A549 (cell line): Measurements from ENCODE around the gene C1D. TPM values are rescaled to one million over a fixed set of nuclear protein-coding genes. Genes with fewer than 3 reads are reported as not detected.
A peak's percentile ranks its signal among the peaks of the same experiment; 100 is the strongest.

Experiments used
- ATAC-seq, 2 experiments: fragments of 200-7000 bp in 1 of 2; fragments of >200 bp in 1 of 2; cut with Nextera tagmentation in 1 of 2; cut with Tn5 transposase in 1 of 2; 3 replicates each; pipeline versions ENCODE4 v1.8.0 to v1.9.1; 2018 to 2020; ENCODE audit warnings: mild to moderate bottlenecking in 1 of 2, moderate library complexity in 1 of 2
- CTCF ChIA-PET: fragments of 300-600 bp; sonication (Branson Sonifier 250); formaldehyde crosslinking; extraction: SDS; loops from one replicate; lab custom pipeline; 2021; ENCODE audit warnings: antibody characterized with exemption, inconsistent platforms; lab: Yijun Ruan, JAX
- POLR2A ChIA-PET: fragments of 350-600 bp; formaldehyde crosslinking; extraction: SDS; loops from one replicate; lab custom pipeline; 2021; ENCODE audit warnings: antibody characterized with exemption, inconsistent platforms; lab: Yijun Ruan, JAX
- DNase-seq, 2 experiments: peaks; one replicate each; pipeline versions ENCODE4 v3.0.0 to v3.0.0-alpha.2; 2011 to 2016; ENCODE audit warnings: low read depth in 1 of 2, low spot score in 1 of 2
- FAIRE-seq: peaks from 2 replicates; lab custom pipeline; 2011; peaks lifted over from hg19 to GRCh38; lab: Jason Lieb, UNC
- H3K27ac ChIP-seq, 2 experiments: fragments of >200 bp; sonication (Bioruptor Twin); formaldehyde crosslinking; 3 replicates each; pipeline ENCODE4 v1.5.1; 2016 to 2017
- H3K4me1 ChIP-seq: fragments of >200 bp; sonication (Bioruptor Twin); formaldehyde crosslinking; 3 replicates; pipeline ENCODE4 v1.6.1; 2016
- H3K4me2 ChIP-seq: fragments of >200 bp; sonication (Bioruptor Twin); formaldehyde crosslinking; 3 replicates; pipeline ENCODE4 v1.6.1; 2016
- H3K4me3 ChIP-seq: fragments of >200 bp; sonication (Bioruptor Twin); formaldehyde crosslinking; 3 replicates; pipeline ENCODE4 v1.5.1; 2016
- H3K9me3 ChIP-seq: fragments of >200 bp; sonication (Bioruptor Twin); formaldehyde crosslinking; 3 replicates; pipeline ENCODE4 v1.6.1; 2016
- CBX2 ChIP-seq: fragments of 200-600 bp; sonication (generic); IDR thresholded peaks from 2 replicates; pipeline ENCODE4 v1.6.1; 2016; ENCODE audit warnings: low read depth, mild to moderate bottlenecking, borderline replicate concordance
- CHD2 ChIP-seq: fragments of 150-350 bp; IDR thresholded peaks from 2 replicates; pipeline ENCODE4 v1.6.1; 2014; ENCODE audit warnings: low read length; ENCODE audit not compliant: partially characterized antibody
- CHD4 ChIP-seq: fragments of 200-600 bp; sonication (generic); IDR thresholded peaks from 2 replicates; pipeline ENCODE4 v1.6.1; 2016; ENCODE audit warnings: antibody characterized with exemption, mild to moderate bottlenecking, borderline replicate concordance
- EP300 ChIP-seq, 2 experiments: fragments of >200 bp; sonication (Bioruptor Twin); formaldehyde crosslinking; IDR thresholded peaks; 2 replicates in 1 of 2; 3 replicates in 1 of 2; pipeline ENCODE4 v1.6.1; 2016 to 2017
- FOXS1 ChIP-seq: fragments of 250-450 bp; sonication (Bioruptor Pico); IDR thresholded peaks from 2 replicates; pipeline ENCODE4 v1.5.0; 2020; ENCODE audit warnings: mild to moderate bottlenecking, moderate library complexity
- GATA3 ChIP-seq: IDR thresholded peaks from 2 replicates; pipeline ENCODE4 v1.6.1; 2012; ENCODE audit warnings: borderline replicate concordance
- HES2 ChIP-seq: fragments of >200 bp; sonication (Bioruptor Twin); formaldehyde crosslinking; IDR thresholded peaks from 2 replicates; pipeline ENCODE4 v1.6.1; 2016
- HEYL ChIP-seq: fragments of 250-450 bp; sonication (Bioruptor Pico); IDR thresholded peaks from 2 replicates; pipeline ENCODE4 v1.8.0; 2021; ENCODE audit warnings: mild to moderate bottlenecking, moderate library complexity
- JUN ChIP-seq, 2 experiments: fragments of >200 bp; sonication (Bioruptor Twin); formaldehyde crosslinking; IDR thresholded peaks; 2 replicates in 1 of 2; 3 replicates in 1 of 2; pipeline ENCODE4 v1.6.1; 2016 to 2017
- KDM1A ChIP-seq: fragments of 200-600 bp; sonication (generic); IDR thresholded peaks from 2 replicates; pipeline ENCODE4 v1.6.1; 2016; ENCODE audit warnings: low read depth, mild to moderate bottlenecking
- KDM5A ChIP-seq: fragments of 200-600 bp; sonication (generic); IDR thresholded peaks from 2 replicates; pipeline ENCODE4 v1.6.1; 2016; ENCODE audit warnings: antibody characterized with exemption, mild to moderate bottlenecking
- MYC ChIP-seq: IDR thresholded peaks from 2 replicates; pipeline ENCODE4 v1.6.1; 2012; ENCODE audit warnings: mild to moderate bottlenecking, inconsistent platforms, low read length, improper control_type of control experiment, borderline replicate concordance
- NFE2L2 ChIP-seq: fragments of 150-350 bp; conservative IDR thresholded peaks from 2 replicates; pipeline ENCODE4 v1.6.1; 2014; ENCODE audit warnings: low read length
- NPAS2 ChIP-seq: fragments of 250-450 bp; sonication (Bioruptor Pico); IDR thresholded peaks from 2 replicates; pipeline ENCODE4 v1.8.0; 2022; ENCODE audit warnings: mild to moderate bottlenecking, moderate library complexity, borderline replicate concordance
- PHF8 ChIP-seq: fragments of 200-600 bp; sonication (generic); IDR thresholded peaks from 2 replicates; pipeline ENCODE4 v1.6.1; 2016; ENCODE audit warnings: low read depth, mild to moderate bottlenecking, antibody characterized with exemption, moderate library complexity, borderline replicate concordance
- REST ChIP-seq: fragments of 200-600 bp; sonication (generic); IDR thresholded peaks from 2 replicates; pipeline ENCODE4 v1.6.1; 2016; ENCODE audit warnings: antibody characterized with exemption, mild to moderate bottlenecking, moderate library complexity
- RFX5 ChIP-seq: fragments of 450-650 bp; IDR thresholded peaks from 2 replicates; pipeline ENCODE4 v1.7.1; 2014; ENCODE audit warnings: antibody characterized with exemption, mild to moderate bottlenecking, moderate library complexity
- RNF2 ChIP-seq: fragments of 200-600 bp; sonication (generic); IDR thresholded peaks from 2 replicates; pipeline ENCODE4 v1.6.1; 2016; ENCODE audit warnings: low read depth, mild to moderate bottlenecking, antibody characterized with exemption, moderate library complexity, borderline replicate concordance
- SMC3 ChIP-seq: fragments of >200 bp; sonication (Bioruptor Twin); formaldehyde crosslinking; IDR thresholded peaks from 3 replicates; pipeline ENCODE4 v1.6.1; 2018; ENCODE audit warnings: inconsistent platforms
- TFCP2L1 ChIP-seq: fragments of 250-450 bp; sonication (Bioruptor Pico); IDR thresholded peaks from 2 replicates; pipeline ENCODE4 v1.5.0; 2021; ENCODE audit warnings: mild to moderate bottlenecking
- ZNF302 ChIP-seq: fragments of 250-450 bp; sonication (Bioruptor Pico); IDR thresholded peaks from 2 replicates; pipeline ENCODE4 v1.9.0; 2021; ENCODE audit warnings: inconsistent platforms, mild to moderate bottlenecking, moderate library complexity
- ZSCAN20 ChIP-seq: fragments of 250-450 bp; sonication (Bioruptor Pico); IDR thresholded peaks from 2 replicates; pipeline ENCODE4 v1.8.0; 2022; ENCODE audit warnings: mild to moderate bottlenecking, moderate library complexity
- WGBS: methylation state at CpG from one replicate; pipeline ENCODE4 v1.1.6; 2017; ENCODE audit errors: missing lambda C conversion rate; 5-methylcytosine and 5-hydroxymethylcytosine counted together
- polyA plus RNA-seq, 4 experiments: library from polyadenylated mRNA; depleted of rRNA in 3 of 4; stranded (reverse); fragments of >200 nt; fragmentation: RNase III in 1 of 4; extraction: RNeasy Plus Mini Kit Qiagen cat#74134 plus additional on column Dnase treatment in 1 of 4; gene quantifications; 2 replicates in 3 of 4; 3 replicates in 1 of 4; pipeline ENCODE4 v1.2.3, GENCODE V29; 2011 to 2017

Gene C1D
- polyA plus RNA-seq, 2 of the 4 experiments (the other 2 are of a cell fraction): 62.5 to 89.1 TPM

- no peak for FAIRE-seq
- ChIA-PET POLR2A (no interaction called here), CTCF (no interaction called here)
- no peaks in the 10 kb centered on the region for H3K9me3 ChIP-seq
- WGBS: 91% methylated on average over 2 of the region's 2 CpGs
- H3K27ac ChIP-seq: no peak overlapping the region
- no peak for TF ChIP-seq CBX2
- no peak for TF ChIP-seq NFE2L2
- TF ChIP-seq ZSCAN20 (CRISPR knock-in tag): no peak
- no peak for TF ChIP-seq EP300 (IDR thresholded peaks at IDR 0.05)
- TF ChIP-seq SMC3: no peak
- TF ChIP-seq RNF2: no peak
- no peak for TF ChIP-seq REST
- no peak for TF ChIP-seq RFX5
- no peak for TF ChIP-seq KDM1A
- no peak for TF ChIP-seq CHD4
- no peak for ATAC-seq
- H3K4me3 ChIP-seq: no peak overlapping the region
- H3K4me1 ChIP-seq: no peaks in the 10 kb centered on the region
- no peak overlapping the region for H3K4me2 ChIP-seq
- no peak for DNase-seq
These were observed 12.5 kb downstream of the C1D start for GRCh38 chr2:68050353-68050752.

GRCh38 chr2:68046642-68047240 lies 16.1 kb downstream of the C1D start:
- ChIA-PET POLR2A (no interaction called here), CTCF (interaction anchor here (0.6 to 1.6 kb wide), 2 partner anchors 16 to 146 kb away, joined by 3 to 4 read pairs; no protein-coding TSS in a partner anchor)
- H3K27ac ChIP-seq: no peak overlapping the region
- TF ChIP-seq RFX5: no peak
- TF ChIP-seq ZNF302 (CRISPR knock-in tag): no peak
- no peak for TF ChIP-seq JUN (IDR thresholded peaks at IDR 0.05)
- no peak for TF ChIP-seq NPAS2 (CRISPR knock-in tag)
- TF ChIP-seq KDM5A: no peak
- TF ChIP-seq FOXS1 (CRISPR knock-in tag): no peak
- no peak for TF ChIP-seq TFCP2L1 (CRISPR knock-in tag)
- TF ChIP-seq PHF8: no peak
- no peak for TF ChIP-seq NFE2L2
- TF ChIP-seq MYC: no peak
- TF ChIP-seq ZSCAN20 (CRISPR knock-in tag): no peak
- no peak for TF ChIP-seq CBX2
- no peak for TF ChIP-seq EP300 (IDR thresholded peaks at IDR 0.05)
- no peak for TF ChIP-seq CHD2
- TF ChIP-seq GATA3: no peak
- TF ChIP-seq HES2: no peak
- TF ChIP-seq HEYL (CRISPR knock-in tag): no peak
- TF ChIP-seq, all 56 proteins: peak for 0
- Histone ChIP-seq H3K4me1 (peaks cover 15% of the 10 kb centered on the region), H3K4me2 (no peak overlapping the region), H3K9me3 (no peaks in the 10 kb centered on the region), H3K4me3 (no peak overlapping the region)
- 85% methylated on average over 4 of the region's 4 CpGs for WGBS
- DNase-seq (no peak), ATAC-seq (no peak), FAIRE-seq (peak; percentile 46)
